GM19438 (cell line): ENCODE measurements around the gene ABCA8.

Source experiments
- ATAC-seq: cut with Tn5 transposase; IDR thresholded peaks from one replicate; pipeline ENCODE4 v1.9.1; 2021; ENCODE audit warnings: low read depth; ENCODE audit not compliant: unreplicated experiment

ABCA8 gene

DNA sequence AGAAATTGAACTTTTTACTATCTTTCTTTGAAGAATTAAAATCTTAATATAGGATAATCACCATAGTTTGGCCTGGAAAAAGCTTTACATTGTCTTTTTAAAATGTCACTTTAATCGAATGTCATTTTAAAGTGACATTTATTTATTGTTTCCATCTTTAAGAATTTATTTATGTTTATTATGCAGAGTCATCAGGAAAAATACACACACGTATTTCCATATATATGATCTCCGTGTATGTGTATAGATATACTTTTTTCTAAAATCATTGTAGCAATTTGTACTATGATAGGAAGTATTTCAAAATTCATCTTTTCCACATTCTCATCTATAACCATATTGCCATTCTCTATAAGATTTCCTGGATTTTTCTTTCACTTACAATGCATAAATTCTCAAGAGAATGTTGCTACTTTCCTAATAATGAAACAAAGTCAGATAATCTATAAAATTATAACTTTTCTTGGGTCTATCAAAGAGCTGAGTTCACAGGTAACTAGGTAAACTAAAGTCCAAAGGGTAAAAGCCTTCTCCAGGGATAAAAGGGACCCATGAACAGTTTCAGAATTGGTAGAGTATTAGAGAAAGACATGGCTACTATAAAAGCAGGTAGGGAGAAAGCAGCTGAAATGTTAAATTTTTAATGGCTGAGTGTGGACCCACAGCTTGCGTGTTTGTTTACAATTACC, 11.9 kb downstream of the ABCA8 start:
- no peak for ATAC-seq

DNA sequence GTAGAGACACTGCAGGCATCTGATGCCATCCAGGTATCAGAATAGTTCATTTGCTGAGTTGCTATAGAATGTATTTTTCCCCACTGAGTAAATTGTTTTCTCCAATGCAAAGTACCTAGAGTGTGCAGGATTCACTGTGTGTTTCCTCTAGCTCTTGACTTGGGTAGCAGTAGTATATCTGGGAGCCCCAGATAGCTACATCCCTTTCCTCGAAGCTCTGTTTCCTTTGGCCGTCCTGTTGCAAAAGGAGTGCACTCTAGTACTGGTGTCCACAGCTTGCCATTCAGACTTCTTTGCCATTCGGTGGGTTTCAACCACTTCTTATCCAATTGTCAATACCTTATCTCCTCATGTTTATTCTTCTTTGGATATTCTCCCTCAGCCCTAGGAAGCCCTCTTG, 12.8 kb downstream of the ABCA8 start:
- no peak for ATAC-seq

DNA sequence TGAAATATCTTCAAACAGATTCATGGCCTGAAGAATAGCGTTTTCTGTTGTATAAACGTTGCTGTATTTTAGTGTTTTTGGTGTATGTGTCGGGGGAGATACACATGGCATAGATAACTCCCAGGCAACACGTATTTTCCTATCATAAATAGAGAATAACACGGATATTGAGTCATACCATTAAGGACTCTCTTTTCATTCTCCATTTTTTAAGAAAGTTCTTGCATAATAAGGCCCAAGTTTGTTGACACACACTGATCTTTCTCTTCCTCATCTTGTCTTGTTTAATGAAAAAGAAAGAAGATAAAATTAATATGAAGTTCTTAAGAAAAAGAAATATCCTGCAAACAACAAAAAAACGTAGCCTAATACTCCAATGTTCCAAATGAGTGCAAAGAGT, 13.4 kb downstream of the ABCA8 start:
- no peak for ATAC-seq

DNA sequence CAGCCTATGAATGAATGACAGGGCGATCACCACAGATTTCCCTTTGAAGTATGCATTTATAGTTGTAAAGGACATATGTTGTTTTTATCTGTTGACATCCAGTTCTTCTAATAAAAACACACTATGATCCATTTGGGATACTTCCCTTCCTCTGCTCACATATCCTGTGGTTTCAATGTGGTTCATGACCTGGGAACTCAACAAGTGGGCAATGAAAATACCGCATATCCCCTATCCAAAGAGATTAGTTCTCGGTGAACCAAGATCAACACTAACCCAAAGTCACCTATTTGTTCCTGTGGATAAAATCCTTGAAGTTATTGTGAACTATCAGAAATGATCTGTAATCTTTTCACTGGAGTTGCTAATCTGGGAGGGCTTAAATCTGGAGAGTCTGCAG, 16.0 kb downstream of the ABCA8 start:
- no peak for ATAC-seq

DNA sequence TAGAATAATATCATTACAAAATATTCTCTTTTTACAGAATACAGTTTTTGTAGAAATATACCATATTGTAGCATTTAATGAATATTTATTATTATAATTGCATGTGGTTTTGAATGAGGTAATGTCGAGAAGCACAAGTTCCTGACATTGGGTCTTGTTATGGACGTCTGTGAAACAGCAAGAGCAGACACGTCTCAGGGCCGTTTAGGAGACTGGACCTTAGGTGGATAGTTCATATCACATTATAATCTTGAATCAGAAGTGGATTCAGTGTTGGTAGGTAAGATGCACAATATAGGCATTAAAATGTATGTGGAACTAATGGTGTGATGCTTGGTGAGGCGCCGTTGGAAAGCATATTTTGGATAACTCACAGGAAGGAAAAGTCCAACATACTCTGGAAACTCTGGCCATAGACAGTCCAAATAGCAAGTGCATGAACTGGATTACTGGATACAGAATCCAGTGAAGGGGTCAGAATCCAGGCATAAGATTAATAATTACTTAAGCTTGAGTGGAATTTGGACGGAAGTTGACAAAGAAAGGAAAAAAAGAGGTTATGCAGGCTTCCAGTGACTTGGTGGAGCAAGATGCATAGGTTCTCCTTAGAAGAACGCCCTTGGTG, 17.2 kb downstream of the ABCA8 start:
- no peak for ATAC-seq

DNA sequence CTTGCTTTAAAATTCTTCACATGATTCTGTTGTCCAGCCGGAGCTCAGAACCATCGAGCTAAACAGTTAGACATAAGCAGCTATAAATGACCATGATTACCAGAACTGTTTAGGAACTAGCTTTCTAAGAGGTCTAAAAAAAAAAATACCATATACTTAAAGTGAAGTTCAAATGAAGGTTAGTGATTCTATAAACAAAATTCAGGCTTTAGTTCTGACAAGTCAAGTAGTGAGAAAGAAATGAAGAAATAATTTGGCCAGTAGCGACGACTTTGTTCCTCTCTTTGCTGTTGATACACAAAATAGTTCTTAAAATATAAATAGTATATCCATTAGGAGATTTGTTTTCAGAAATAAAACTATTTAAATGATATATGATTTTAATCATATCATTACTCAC, 27.7 kb downstream of the ABCA8 start:
- ATAC-seq, result no peak

DNA sequence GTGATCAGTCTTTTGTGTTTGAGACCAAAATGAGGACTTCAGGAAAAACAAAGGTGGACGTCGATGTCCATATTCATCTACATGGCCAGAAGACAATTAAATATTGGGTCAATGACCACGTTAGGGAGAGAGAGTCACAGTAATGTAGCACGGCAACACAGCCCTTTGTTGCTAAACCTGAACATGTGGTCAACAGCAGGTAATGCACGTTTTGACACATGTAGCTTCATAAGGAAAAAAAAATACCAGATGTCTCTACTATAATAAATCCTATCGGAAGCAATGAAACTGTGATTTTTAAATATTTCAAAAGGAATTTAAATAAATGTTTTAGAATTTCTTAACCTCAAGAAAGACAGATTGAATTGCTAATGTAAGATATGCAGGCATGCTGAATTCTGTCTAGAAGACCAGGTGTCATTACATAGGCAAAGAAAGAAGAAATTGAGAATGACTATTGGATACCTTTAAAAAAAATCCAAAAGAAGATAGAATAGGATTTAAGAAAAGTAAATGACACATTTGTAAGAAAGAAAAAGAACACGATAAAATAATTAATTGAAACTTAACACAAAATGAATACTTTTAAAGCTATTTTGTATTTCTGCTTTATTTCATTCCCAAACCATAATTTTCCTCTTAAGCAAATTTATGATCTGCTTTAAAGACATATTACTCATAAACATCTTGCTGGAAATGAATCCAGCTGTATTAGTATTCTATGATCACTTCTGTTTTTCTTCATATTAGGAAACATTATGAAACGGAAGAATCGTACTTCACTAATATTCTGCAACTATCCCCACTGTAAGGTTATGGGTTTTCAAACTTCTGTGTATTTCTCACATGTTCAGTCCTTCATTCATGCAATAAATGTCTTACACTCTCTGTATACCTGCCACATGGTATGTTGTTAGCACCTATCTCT, 30.1 kb downstream of the ABCA8 start:
- ATAC-seq, result no peak

DNA sequence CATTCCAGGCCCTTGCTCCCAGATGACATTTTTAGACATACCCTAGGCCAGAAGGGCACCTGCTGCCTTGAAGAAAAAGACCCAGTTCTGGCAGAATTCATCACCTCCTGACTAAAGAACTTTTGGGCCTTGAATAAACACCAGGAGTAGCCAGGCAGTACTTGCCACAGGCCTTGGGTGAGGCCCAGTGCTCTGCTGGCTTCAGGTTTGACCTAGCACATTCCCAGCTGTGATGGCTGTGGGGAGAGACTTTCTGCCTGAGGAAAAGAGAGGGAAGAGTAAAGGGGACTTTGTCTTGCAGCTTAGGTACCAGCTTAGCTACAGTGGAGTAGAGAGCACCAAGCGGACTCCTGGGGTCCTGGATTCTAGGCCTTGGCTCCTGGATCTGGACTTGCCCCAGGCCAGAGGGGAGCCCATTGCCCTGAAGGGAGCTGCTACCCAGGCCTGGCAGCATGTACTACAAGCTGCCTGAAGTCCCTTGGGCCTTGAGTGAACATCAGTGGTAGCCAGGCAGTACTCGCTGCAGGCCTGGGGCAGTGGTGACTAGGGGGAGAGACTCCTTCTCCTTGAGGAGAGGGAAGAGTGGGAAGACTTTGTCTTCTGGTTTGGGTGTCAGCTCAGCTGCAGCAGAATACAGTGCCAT, 44.3 kb downstream of the ABCA8 start:
- no peak for ATAC-seq

DNA sequence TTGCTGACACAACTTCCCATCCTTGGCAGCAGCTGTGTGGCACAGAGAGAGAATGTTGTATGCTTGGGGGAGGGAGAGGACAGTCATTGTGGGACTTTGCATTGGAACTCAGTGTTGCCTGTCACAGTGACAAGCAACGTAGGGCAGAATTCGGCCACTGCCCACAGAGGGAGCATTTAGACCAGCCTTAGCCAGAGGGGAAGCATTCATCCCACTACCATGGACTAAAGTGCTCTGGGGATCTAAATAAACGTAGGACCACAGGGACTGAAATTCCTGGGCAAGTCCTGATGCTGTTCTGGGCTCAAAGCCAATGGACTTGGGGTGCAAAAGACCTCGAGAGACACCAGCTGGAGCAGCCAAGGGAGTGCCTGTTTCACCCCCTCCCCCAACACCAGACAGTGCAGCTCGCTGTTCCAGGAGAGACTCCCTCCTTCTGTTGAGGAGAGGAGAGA, 44.9 kb downstream of the ABCA8 start:
- no peak for ATAC-seq

DNA sequence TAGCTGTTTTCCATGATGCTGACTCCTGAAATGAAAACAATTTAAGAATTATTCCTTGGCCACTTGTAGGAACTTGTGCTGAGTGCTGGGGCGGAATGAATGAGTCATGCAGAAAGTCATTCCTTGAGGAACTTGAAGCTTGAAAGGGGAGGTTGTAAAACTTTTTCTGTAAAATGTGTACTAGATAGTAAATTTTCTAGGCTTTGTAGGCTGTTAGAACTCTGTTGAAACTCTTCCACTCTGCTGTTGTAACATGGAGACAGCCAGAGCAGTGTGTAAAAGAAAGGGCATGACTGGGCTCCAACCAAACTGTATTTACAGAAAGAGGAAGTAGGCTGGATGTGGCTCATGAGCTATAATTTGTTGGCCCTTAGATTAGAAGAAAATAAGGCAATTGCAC, 46.1 kb downstream of the ABCA8 start:
- no peak for ATAC-seq

DNA sequence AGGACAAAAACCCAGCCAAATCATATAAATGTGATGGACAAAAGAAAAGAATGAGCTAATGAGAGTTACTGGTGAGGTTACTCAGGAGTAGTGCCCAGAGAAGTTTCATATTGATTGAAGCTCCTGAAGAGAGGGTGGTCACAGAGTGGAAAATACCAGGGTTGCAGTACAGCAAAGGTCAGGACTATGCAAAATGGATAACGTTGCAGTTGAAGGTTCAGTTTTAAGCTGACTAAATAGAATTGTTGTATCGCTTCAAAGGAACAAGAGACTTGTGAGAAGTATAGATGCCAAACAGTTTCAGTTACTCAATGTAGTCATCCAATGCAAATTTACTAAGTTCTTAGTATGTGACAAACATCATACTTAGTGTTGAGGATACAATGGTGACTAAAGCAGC, 47.1 kb downstream of the ABCA8 start:
- ATAC-seq, result no peak

DNA sequence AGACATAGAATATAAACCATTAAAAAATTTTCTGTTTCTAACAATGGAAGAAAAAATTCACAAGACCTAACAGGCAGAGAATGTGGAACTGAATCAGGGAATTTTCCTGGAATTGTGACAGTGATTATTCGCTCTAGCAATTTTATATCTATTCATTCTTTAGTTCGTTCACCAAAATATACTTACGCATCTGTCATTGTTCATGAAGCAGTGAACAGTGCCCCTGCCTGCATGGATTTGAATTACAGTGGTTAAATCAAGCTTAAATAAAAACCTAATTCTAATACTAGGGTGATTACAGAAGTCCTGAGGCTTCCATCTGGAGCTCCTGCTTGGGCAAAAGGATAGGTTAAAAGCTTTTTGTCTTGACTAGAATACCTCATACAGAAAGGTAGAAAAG, 48.6 kb downstream of the ABCA8 start:
- no peak for ATAC-seq

DNA sequence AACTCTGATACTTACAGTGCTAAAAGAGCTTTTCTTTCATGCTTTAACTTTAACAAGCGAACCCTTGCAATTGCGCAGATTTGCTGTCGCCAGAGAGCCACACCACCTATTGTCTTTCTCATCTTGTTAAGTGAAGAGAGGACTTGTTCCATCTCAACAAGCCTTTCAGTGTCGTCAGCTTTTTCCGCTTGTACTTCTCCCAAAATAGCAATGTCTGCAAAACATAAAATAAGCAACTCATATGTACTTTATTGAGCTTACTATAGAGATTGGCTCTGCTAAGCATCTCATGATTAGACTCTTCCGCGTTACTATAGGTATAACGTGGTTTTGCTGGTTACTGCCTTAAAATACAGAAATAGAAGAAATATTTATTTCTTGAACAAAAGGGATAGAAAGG, 51.9 kb downstream of the ABCA8 start:
- ATAC-seq, result no peak

DNA sequence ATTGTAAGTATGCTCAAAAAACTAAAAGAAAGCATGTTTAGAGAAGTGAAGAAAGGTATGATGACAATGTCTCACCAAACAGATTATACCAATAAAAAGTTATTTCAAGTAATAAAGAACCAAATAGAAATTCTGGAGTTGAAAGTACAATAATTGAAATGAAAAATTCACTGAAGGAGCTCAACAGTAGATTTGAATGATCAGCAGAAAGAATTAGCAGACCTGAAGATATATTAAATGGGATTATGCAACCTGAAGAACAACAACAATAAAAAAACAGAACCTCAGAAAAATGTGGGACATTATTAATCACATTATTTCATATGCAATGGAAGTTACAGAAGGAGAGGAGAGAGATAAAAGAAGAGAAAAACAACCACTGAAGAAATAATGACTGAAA, 57.6 kb downstream of the ABCA8 start:
- no peak for ATAC-seq

DNA sequence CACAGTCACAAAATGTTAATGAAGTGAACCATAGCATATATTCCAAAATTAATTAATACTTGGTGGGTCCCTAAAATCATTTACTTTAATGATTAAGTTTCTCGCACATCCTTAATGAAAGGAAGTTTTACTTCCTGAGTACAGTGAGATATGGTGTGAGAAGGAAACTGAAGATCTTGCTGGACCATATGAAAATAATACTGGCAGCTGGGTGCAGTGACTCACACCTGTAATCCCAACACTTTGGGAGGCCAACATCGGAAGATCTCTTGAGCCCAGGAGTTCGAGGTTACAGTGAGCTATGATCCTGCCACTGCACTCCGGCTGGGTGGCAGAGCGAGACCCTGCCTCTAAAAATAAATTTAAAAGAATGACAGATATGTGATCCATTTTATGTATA, 62.5 kb downstream of the ABCA8 start:
- ATAC-seq, result no peak

DNA sequence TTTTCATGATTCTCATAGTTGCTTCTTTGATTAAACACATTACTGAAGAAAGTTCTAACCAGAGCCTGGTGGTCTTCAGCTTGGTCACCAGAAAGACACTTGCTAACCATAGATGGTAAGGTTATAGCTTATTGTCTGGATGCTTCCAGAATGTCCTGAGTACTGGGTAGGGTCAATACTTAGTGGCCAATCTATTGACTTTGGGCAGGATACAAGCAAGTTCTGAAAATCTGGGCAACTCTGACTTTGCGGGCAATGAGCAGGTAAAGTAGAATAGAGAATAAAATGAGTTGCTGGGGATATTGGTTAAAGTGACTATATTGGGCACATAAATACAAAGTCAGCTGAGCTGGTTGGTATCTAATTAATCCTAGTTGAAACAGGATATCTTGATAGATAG, 63.0 kb downstream of the ABCA8 start:
- ATAC-seq, result no peak

DNA sequence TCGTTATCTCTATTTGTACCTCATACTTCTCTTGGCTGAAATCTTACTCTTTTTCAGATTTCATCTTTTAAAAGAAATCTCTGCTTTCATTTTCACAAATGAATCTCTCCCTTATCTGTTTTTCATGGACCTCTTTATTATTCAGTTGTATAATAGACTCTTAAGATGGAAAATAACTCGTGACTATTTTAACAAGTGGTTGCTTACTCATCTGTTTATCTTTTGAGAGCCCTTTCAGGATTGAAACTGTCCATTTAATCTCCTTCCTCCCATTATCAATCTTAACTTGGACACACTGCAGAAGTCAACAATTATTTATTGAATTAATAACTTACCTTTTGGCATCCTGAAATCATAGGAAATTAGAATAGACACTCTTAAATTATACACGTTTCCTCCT, 68.8 kb downstream of the ABCA8 start:
- no peak for ATAC-seq

DNA sequence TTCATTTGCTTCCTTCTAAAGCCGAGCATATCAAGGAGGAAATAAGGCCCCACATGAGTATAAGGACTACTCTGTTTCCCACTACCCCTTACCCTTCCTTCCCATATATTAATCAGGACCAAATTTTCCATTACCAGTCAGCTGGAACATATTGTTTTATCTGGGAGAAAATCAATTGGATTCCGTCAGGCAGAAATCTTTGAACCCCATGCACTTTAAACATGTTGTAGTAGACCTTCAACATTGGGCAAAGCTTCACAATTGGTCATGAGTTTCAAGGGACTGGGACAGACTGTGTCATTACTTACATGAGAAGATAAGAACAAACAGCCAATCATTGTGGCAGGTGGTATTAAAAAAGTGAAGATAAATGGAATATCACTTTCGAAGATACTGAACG, 70.3 kb downstream of the ABCA8 start:
- ATAC-seq, result no peak

DNA sequence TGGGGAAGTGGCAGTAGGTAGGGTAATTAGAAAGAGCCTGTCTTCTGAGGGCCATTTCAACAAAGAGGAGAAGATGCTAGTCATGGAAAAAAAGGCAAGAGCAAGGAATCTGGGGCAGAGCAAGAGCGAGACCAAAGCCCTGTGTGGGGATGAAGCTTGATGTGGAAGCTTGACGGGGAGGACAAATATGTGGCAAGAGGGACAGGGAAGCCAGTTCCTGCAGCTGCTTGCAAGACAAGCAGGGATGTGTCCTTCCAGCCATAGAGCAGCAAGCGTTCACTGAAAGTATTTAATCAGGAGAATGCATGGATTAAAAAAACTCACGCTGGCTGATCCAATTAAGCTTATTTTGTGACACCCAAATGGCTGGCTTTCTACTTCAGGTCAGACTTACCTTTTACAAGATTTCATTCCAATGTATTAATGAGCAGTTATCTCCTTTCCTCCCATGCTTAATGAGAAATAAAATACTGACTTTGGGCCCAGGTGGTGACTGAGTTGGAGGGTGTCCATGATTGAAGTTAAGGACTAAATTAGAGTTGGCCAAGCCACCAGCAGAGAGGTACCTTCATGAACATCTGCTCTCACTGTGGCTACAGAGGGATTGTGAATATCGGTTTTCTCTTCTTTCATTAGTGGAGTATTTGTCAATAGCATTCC, 76.8 kb downstream of the ABCA8 start:
- ATAC-seq, result no peak

DNA sequence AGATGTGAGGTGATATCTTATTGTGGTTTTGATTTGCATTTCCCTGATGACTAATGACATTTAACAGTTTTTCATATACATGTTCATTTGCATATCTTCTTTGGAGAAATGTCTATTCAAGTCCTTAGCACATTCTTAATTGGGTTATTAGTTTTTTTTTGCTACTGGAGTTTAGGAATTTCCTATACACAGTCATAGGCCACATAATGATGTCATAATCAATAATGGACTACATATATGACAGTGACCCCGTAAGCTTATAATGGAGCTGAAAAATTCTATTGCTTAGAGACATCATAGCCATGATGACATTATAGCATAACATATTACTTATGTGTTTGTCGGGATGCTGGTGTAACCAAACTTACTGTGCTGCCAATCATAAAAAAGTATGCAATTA, 83.7 kb downstream of the ABCA8 start:
- ATAC-seq, result no peak

DNA sequence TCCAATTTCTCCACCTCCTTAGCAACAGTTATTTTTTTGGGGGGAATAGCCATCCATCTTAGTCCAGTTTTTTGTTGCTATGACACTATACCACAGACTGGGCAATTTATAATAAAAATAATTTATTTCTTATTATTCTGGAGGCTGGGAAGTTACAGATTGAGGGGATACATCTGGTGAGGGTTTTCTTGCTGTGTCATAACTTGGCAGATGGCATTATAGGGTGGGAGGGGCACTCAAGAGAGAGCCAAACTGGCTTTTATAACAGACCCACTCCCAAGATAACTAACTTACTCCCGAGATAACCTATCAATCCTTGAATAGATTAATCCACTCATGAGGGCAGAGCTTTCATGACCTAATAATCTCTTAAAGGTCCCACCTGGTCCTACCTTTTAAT, 84.2 kb downstream of the ABCA8 start:
- ATAC-seq, result no peak
